Mesothelial cell of epicardium (in vitro differentiated cells): ENCODE results near the gene OS9. TPM values are rescaled to one million over a fixed set of nuclear protein-coding genes. Genes with fewer than 3 reads are reported as not detected.

Experiments
- DNase-seq, 2 experiments: peaks; one replicate each; pipeline ENCODE4 v3.0.0; 2021; ENCODE audit warnings: low spot score in 2 of 2; ENCODE audit not compliant: unreplicated experiment in 2 of 2
- H3K27ac Mint-ChIP-seq: 2 replicates; pipeline ENCODE4 v1.8.0; 2021; ENCODE audit warnings: mixed read lengths
- H3K27me3 Mint-ChIP-seq: 2 replicates; pipeline ENCODE4 v1.8.0; 2021; ENCODE audit warnings: low read depth, mixed read lengths
- H3K36me3 Mint-ChIP-seq: 2 replicates; pipeline ENCODE4 v1.8.0; 2021; ENCODE audit warnings: mixed read lengths
- H3K4me1 Mint-ChIP-seq: 2 replicates; pipeline ENCODE4 v1.8.0; 2021; ENCODE audit warnings: mixed read lengths
- H3K4me3 Mint-ChIP-seq: 2 replicates; pipeline ENCODE4 v1.8.0; 2021; ENCODE audit warnings: mild to moderate bottlenecking, moderate library complexity, mixed read lengths
- H3K9me3 Mint-ChIP-seq: 2 replicates; pipeline ENCODE4 v1.8.0; 2021; ENCODE audit warnings: mixed read lengths
- CTCF ChIP-seq: fragments of 200-600 bp; sonication (generic); IDR thresholded peaks from one replicate; pipeline ENCODE4 v1.5.0; 2021; ENCODE audit warnings: antibody characterized with exemption; ENCODE audit not compliant: unreplicated experiment
- total RNA-seq: library from RNA; stranded (reverse); gene quantifications from 3 replicates; pipeline ENCODE4 v1.2.1, GENCODE V29; 2021

Gene OS9
- total RNA-seq, 1 donor from 2014 or later = 166 TPM

DNA sequence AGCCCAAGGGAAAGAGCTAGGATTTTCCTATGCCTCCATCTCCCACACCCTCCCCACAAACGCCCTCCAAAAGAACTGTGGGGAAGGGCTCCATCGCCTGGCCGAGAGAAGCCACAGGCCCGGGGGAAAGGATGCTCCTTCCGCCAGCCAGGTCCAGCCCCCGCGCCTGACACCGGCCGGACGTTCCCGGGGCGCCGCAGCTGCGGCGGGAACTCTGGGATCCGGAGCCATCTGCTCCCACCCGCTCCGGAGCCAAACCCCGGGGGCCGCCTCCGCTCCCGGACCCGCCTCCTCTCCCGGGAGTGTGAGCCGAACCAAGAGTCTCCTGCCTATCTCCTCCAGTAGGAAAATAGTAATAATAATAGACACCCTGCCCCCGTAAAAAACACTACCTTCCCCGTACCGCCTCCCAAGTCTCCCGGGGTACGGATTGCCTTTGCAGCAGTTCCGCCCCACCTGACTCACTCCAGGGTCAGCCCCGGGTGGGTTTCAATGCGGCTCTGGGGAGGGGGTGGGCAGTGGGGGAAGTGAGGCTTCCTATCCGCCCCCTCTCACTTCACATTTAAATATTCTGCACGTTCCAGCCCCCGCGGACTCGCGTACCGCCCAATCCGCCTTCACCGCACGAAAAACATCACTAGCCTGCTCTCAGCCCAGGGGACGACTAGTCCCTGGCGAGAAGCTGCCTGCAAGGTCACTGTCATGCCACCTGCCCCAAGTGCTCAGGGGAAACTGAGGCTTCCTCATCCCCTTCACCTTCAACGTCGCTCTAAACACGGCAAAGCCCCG, 42.2 kb downstream of the OS9 start:
- Mint-ChIP-seq H3K36me3 (no peaks in the 10 kb centered on the region), H3K4me3 (peak overlapping the region; percentile 54), H3K27ac (no peak overlapping the region), H3K4me1 (peaks cover 15% of the 10 kb centered on the region), H3K27me3 (peaks cover 88% of the 10 kb centered on the region), H3K9me3 (no peaks in the 10 kb centered on the region)
- TF ChIP-seq CTCF = no peak
- DNase-seq = no peak

DNA sequence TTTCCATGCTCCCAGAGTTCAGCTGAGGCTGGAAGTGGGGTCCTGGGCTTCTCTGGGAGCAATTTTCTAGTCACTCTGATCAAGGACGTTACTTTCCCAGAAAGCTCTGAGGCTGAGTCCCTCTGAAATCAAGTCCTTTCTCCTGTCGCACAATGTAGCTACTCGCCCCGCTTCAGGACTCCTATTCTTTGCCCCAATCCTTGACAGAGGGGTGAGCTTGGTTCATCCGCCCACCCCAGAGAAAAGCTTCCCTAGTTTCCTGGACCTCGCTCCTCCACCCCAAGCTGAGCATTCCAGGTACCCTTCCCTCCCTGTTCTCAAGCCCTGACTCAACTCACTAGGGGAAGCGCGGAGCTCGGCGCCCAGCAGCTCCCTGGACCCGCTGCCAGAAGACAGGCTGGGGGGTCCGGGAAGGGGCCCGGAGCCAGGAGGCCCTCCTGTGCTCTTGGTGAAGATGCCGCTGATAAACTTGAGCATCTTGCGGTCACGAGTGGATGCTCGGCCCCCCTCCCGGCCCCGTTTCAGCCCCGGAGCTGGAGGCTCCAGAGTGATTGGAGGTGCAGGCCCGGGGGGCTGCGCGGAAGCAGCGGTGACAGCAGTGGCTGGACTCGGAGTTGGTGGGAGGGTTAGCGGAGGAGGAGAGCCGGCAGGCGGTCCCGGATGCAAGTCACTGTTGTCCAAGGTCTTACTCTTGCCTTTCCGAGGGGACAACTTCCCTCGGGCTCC, 43.0 kb downstream of the OS9 start:
- TF ChIP-seq CTCF = no peak
- Mint-ChIP-seq H3K27me3 (peaks cover 88% of the 10 kb centered on the region), H3K4me1 (peaks cover 15% of the 10 kb centered on the region), H3K27ac (no peak overlapping the region), H3K4me3 (peak overlapping the region; percentile 54), H3K36me3 (no peaks in the 10 kb centered on the region), H3K9me3 (no peaks in the 10 kb centered on the region)
- DNase-seq = no peak

GRCh38 chr12:57737467-57738460, 43.8 kb downstream of the OS9 start:
- H3K4me3 Mint-ChIP-seq = no peak overlapping the region
- DNase-seq = no peak
- H3K4me1 Mint-ChIP-seq = peaks cover 15% of the 10 kb centered on the region
- peaks cover 88% of the 10 kb centered on the region for H3K27me3 Mint-ChIP-seq
- no peak for TF ChIP-seq CTCF
- no peaks in the 10 kb centered on the region for H3K9me3 Mint-ChIP-seq
- no peak overlapping the region for H3K27ac Mint-ChIP-seq
- H3K36me3 Mint-ChIP-seq = no peaks in the 10 kb centered on the region

- no peak within 1 kb of the TSS for H3K27ac Mint-ChIP-seq
- peaks cover 83% of the 10 kb centered on the region for H3K27me3 Mint-ChIP-seq
- H3K4me3 Mint-ChIP-seq = peak within 1 kb of the TSS; percentile 64
- no peaks in the 10 kb centered on the region for H3K9me3 Mint-ChIP-seq
- no peak for TF ChIP-seq CTCF
- DNase-seq = no peak
- peaks cover 15% of the 10 kb centered on the region for H3K4me1 Mint-ChIP-seq
- no peaks in the 10 kb centered on the region for H3K36me3 Mint-ChIP-seq
Observed at GRCh38 chr12:57738661-57739237, 44.8 kb downstream of the OS9 start, which contains the start of gene AGAP2. TSS of gene AGAP2 (minus strand) at chr12:57738742. CDS start at chr12:57738246, 496 bp downstream.

- peak overlapping the region; percentile 64 for H3K4me3 Mint-ChIP-seq
- DNase-seq = no peak
- TF ChIP-seq CTCF = no peak
- peaks cover 80% of the 10 kb centered on the region for H3K27me3 Mint-ChIP-seq
- no peak overlapping the region for H3K27ac Mint-ChIP-seq
- peaks cover 20% of the 10 kb centered on the region for H3K4me1 Mint-ChIP-seq
- H3K9me3 Mint-ChIP-seq = no peaks in the 10 kb centered on the region
- no peaks in the 10 kb centered on the region for H3K36me3 Mint-ChIP-seq
Observed at GRCh38 chr12:57739387-57739786, 45.5 kb downstream of the OS9 start.
